ENCODE results near the gene CLCA4.
A peak's percentile ranks its signal among the peaks of the same experiment; 100 is the strongest.

CLCA4 gene

GRCh38 chr1:86546787-86547221 is at the start of gene CLCA4:
CLCA4 (plus strand) TSS chr1:86547078; CDS start chr1:86547120, 42 bp downstream.
- DNase-seq (ENCODE audit: low spot score), result no peak

- DNase-seq (ENCODE audit: low spot score), result no peak
These were observed 48.6 kb upstream of the CLCA4 start for GRCh38 chr1:86498281-86498680.

GRCh38 chr1:86499987-86500593 is 46.8 kb upstream of the CLCA4 start:
- peak; percentile 70 for DNase-seq (ENCODE audit: low spot score)

GRCh38 chr1:86500714-86501113 is 46.2 kb upstream of the CLCA4 start:
- DNase-seq (ENCODE audit: low spot score), result no peak

GRCh38 chr1:86502125-86502646 is 44.7 kb upstream of the CLCA4 start:
- peak; percentile 68 for DNase-seq (ENCODE audit: low spot score)

GRCh38 chr1:86502721-86503405 is 44.0 kb upstream of the CLCA4 start:
- peak; percentile 40 for DNase-seq (ENCODE audit: low spot score)

- DNase-seq (ENCODE audit: low spot score), result no peak
These were observed 43.3 kb upstream of the CLCA4 start for GRCh38 chr1:86503406-86504136.

- DNase-seq (ENCODE audit: low spot score), result no peak
These were observed 42.8 kb upstream of the CLCA4 start for GRCh38 chr1:86504137-86504479.

- DNase-seq (ENCODE audit: low spot score), result no peak
These were observed 41.8 kb upstream of the CLCA4 start for GRCh38 chr1:86504895-86505563.

GRCh38 chr1:86505564-86505902 is 41.3 kb upstream of the CLCA4 start:
- no peak for DNase-seq (ENCODE audit: low spot score)

GRCh38 chr1:86507935-86508582 is 38.8 kb upstream of the CLCA4 start:
- DNase-seq (ENCODE audit: low spot score), result peak; percentile 34

- no peak for DNase-seq (ENCODE audit: low spot score)
These were observed 38.3 kb upstream of the CLCA4 start for GRCh38 chr1:86508583-86508969.

GRCh38 chr1:86515597-86515996 is 31.3 kb upstream of the CLCA4 start:
- no peak for DNase-seq (ENCODE audit: low spot score)

GRCh38 chr1:86516335-86516734 is 30.5 kb upstream of the CLCA4 start:
- DNase-seq (ENCODE audit: low spot score), result no peak

- no peak for DNase-seq (ENCODE audit: low spot score)
These were observed 29.5 kb upstream of the CLCA4 start for GRCh38 chr1:86517336-86517735.

- no peak for DNase-seq (ENCODE audit: low spot score)
These were observed 25.9 kb upstream of the CLCA4 start for GRCh38 chr1:86520789-86521521.

GRCh38 chr1:86521522-86521891 is 25.4 kb upstream of the CLCA4 start:
- no peak for DNase-seq (ENCODE audit: low spot score)

- no peak for DNase-seq (ENCODE audit: low spot score)
These were observed 24.6 kb upstream of the CLCA4 start for GRCh38 chr1:86522240-86522639.

- DNase-seq (ENCODE audit: low spot score), result no peak
These were observed 23.1 kb upstream of the CLCA4 start for GRCh38 chr1:86523670-86524354.

GRCh38 chr1:86527306-86527705 is 19.6 kb upstream of the CLCA4 start:
- DNase-seq (ENCODE audit: low spot score), result no peak
